HepG2 (cell line): Measurements from ENCODE around the gene MIX23. TPM values are rescaled to one million over a fixed set of nuclear protein-coding genes. Genes with fewer than 3 reads are reported as not detected.

Experiments used
- ATF2 ChIP-seq: sonication (generic); formaldehyde crosslinking; IDR thresholded peaks from 2 replicates; pipeline ENCODE4 v1.4.0; 2020; ENCODE audit warnings: missing genetic modification reagents
- BCL3 ChIP-seq: sonication (generic); formaldehyde crosslinking; IDR thresholded peaks from 2 replicates; pipeline ENCODE4 v1.5.1; 2020; ENCODE audit warnings: mild to moderate bottlenecking, missing genetic modification reagents, moderate library complexity
- YEATS4 ChIP-seq: sonication (generic); formaldehyde crosslinking; IDR thresholded peaks from 2 replicates; pipeline ENCODE4 v1.4.0; 2020; ENCODE audit warnings: missing genetic modification reagents, borderline replicate concordance
- ZBTB2 ChIP-seq: sonication (generic); formaldehyde crosslinking; IDR thresholded peaks from 2 replicates; pipeline ENCODE4 v1.8.0; 2022; ENCODE audit warnings: low read depth, missing genetic modification reagents
- ZBTB49 ChIP-seq: sonication (generic); formaldehyde crosslinking; IDR thresholded peaks from 2 replicates; pipeline ENCODE4 v1.4.0; 2020; ENCODE audit warnings: missing genetic modification reagents, borderline replicate concordance
- ZGPAT ChIP-seq: IDR thresholded peaks from 2 replicates; pipeline ENCODE4 v1.6.1; 2016; ENCODE audit warnings: mild to moderate bottlenecking
- ZHX1 ChIP-seq: sonication (generic); formaldehyde crosslinking; IDR thresholded peaks from 2 replicates; pipeline ENCODE4 v1.8.1; 2022; ENCODE audit warnings: low read depth, mild to moderate bottlenecking, missing genetic modification reagents
- ZKSCAN8 ChIP-seq: IDR thresholded peaks from 2 replicates; pipeline ENCODE4 v1.6.1; 2016; ENCODE audit warnings: borderline replicate concordance, missing genetic modification reagents, missing compliant biosample characterization
- ZNF274 ChIP-seq: sonication (generic); formaldehyde crosslinking; IDR thresholded peaks from 2 replicates; pipeline ENCODE4 v1.5.1; 2020; ENCODE audit warnings: mild to moderate bottlenecking, missing genetic modification reagents
- ZNF775 ChIP-seq: sonication (generic); formaldehyde crosslinking; IDR thresholded peaks from 2 replicates; pipeline ENCODE4 v1.4.0; 2020; ENCODE audit warnings: missing genetic modification reagents, mild to moderate bottlenecking, moderate library complexity, borderline replicate concordance
- polyA plus RNA-seq, 8 experiments: library from polyadenylated mRNA; depleted of rRNA in 3 of 8; stranded (reverse) in 7 of 8; unstranded in 1 of 8; fragments of >200 nt; fragmentation: Illumina TruSeq in 4 of 8; extraction: Trizol in 4 of 8; gene quantifications; 2 replicates each; pipeline versions ENCODE4 v1.2.1 to v1.2.3, GENCODE V29; 2011 to 2016; ENCODE audit warnings: low read depth in 4 of 8, missing spikeins in 1 of 8, mixed read lengths in 1 of 8; ENCODE audit not compliant: insufficient read depth in 1 of 8
- total RNA-seq, 5 experiments: library from RNA; depleted of rRNA; stranded (reverse); fragments of >200 nt; fragmentation: Illumina TruSeq; extraction: Trizol; gene quantifications; 2 replicates each; pipeline ENCODE4 v1.2.3, GENCODE V29; 2016; ENCODE audit warnings: low read depth in 1 of 5

The MIX23 gene
- total and polyA plus RNA-seq, 2 of the 13 experiments (the other 11 are each of a cell fraction or from before 2014, with no cell fraction given): 20.0 to 152 TPM

GRCh38 chr3:122383771-122384697 is 1.0 kb upstream of the MIX23 start, which contains the start of gene FAM162A (continued):
- TF ChIP-seq BCL3 (0 out of 2 replicates have a peak, but pooled peaks have one; percentile 88), ZBTB2 (CRISPR knock-in tag) (0 out of 2 replicates have a peak, but pooled peaks have one; percentile 20), ZNF775 (CRISPR knock-in tag) (no peak), ATF2 (CRISPR knock-in tag) (peak; percentile 87), ZHX1 (peak; percentile 94), ZBTB49 (no peak), ZGPAT (peak; percentile 95), ZKSCAN8 (peak; percentile 93), ZNF274 (CRISPR knock-in tag) (peak; percentile 90), YEATS4 (peak; percentile 97)
